ENCODE data around the gene PTPRB. TPM values are rescaled to one million over a fixed set of nuclear protein-coding genes. Genes with fewer than 3 reads are reported as not detected.

PTPRB gene
- total and polyA plus RNA-seq, 12 donors = 8.0 to 46.3 (median 28.4) TPM

DNA sequence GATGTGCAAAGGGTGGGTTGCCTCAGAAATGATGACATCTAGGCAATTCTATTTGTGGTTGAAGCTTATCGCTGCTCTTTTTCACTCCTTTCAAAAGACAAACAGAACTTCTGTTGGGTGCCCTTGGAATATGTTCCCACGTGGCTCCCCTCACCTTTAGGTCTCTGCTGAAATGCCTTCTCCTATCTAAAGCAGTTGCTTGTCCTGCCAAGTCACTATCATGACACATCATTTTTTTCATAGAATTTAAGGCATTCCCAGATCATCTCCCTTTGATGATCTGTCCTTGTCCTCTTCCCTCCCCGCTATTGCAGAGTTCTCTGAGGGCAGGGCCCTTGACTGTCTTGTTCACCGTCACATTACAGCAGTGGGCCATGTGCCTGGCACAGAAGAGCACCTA, 75.7 kb downstream of the PTPRB start:
- H3K9me3 ChIP-seq (replicated peaks in 1 of 3) = no peaks in the 10 kb centered on the region
- H3K27ac ChIP-seq = no peak overlapping the region
- H3K36me3 ChIP-seq (replicated peaks in 1 of 2) = no peaks in the 10 kb centered on the region
- no peak overlapping the region for H3K4me3 ChIP-seq
- TF ChIP-seq, protein P1, sequence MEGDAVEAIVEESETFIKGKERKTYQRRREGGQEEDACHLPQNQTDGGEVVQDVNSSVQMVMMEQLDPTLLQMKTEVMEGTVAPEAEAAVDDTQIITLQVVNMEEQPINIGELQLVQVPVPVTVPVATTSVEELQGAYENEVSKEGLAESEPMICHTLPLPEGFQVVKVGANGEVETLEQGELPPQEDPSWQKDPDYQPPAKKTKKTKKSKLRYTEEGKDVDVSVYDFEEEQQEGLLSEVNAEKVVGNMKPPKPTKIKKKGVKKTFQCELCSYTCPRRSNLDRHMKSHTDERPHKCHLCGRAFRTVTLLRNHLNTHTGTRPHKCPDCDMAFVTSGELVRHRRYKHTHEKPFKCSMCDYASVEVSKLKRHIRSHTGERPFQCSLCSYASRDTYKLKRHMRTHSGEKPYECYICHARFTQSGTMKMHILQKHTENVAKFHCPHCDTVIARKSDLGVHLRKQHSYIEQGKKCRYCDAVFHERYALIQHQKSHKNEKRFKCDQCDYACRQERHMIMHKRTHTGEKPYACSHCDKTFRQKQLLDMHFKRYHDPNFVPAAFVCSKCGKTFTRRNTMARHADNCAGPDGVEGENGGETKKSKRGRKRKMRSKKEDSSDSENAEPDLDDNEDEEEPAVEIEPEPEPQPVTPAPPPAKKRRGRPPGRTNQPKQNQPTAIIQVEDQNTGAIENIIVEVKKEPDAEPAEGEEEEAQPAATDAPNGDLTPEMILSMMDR (IDR thresholded peaks at IDR 0.05) = no peak
- no peak for TF ChIP-seq POLR2A (IDR thresholded peaks at IDR 0.05)
- intact Hi-C loops (cut with DNase I) = no loop called here
- no peaks in the 10 kb centered on the region for H3K4me1 ChIP-seq (replicated peaks in 1 of 2)
- DNase-seq = peak in 6 of 7 donors; percentile 21 to 75 (median 36)
- no peaks in the 10 kb centered on the region for H3K27me3 ChIP-seq
- 38 to 51% (median 43%) methylated on average over 4 of the region's 4 CpGs for WGBS, 4 donors

DNA sequence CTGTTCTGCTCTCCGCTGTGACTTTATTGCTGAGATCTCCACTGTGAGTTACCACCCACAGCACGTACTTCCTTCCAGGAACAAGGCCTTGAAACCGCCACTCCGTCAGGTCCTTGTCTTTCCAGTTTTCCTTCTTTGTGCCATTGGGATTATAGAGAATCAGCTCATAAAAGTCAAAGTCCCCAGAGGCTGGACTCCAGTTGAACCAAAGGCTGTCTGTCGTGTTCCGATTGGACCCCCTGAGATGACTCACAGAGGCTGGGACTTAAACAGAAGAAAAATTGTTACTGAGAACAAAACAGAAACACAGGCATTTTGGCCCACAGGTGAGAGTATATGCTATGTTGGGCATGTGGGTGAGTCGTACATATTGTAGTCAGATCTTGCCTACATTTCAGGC, 76.6 kb downstream of the PTPRB start:
- DNase-seq = no peak
- H3K27me3 ChIP-seq = no peaks in the 10 kb centered on the region
- H3K4me3 ChIP-seq = no peak overlapping the region
- no peaks in the 10 kb centered on the region for H3K36me3 ChIP-seq (replicated peaks in 1 of 2)
- WGBS, 4 donors = 83 to 92% (median 91%) methylated on average over 7 of the region's 7 CpGs
- TF ChIP-seq, protein P1 (IDR thresholded peaks at IDR 0.05) = no peak
- TF ChIP-seq POLR2A (IDR thresholded peaks at IDR 0.05) = no peak
- intact Hi-C loops (cut with DNase I) = no loop called here
- no peak overlapping the region for H3K27ac ChIP-seq
- H3K4me1 ChIP-seq (replicated peaks in 1 of 2) = no peaks in the 10 kb centered on the region
- H3K9me3 ChIP-seq (replicated peaks in 1 of 3) = no peaks in the 10 kb centered on the region

DNA sequence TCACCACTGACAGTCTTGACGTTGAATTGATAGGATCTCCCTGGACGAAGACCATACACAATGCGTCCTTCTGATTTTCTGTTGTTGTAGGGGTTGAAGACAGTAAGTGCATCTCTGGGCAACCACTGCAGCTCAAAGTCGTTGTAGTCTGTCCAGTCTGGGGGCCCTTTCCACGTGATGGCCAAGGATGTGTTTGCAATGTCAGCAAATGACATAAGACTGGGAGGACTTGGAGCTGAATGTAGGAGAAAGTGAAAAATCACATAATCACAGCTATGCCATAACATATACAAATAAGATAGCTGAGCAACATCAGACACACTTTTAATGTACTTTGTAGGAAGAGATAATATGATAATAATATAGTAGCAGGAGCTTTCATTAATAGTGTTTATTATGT, 77.8 kb downstream of the PTPRB start:
- TF ChIP-seq, protein P1 (IDR thresholded peaks at IDR 0.05) = no peak
- TF ChIP-seq POLR2A (IDR thresholded peaks at IDR 0.05) = no peak
- Histone ChIP-seq H3K36me3 (replicated peaks in 1 of 2) (no peaks in the 10 kb centered on the region), H3K4me1 (replicated peaks in 1 of 2) (no peaks in the 10 kb centered on the region), H3K27me3 (no peaks in the 10 kb centered on the region), H3K27ac (no peak overlapping the region), H3K9me3 (replicated peaks in 1 of 3) (no peaks in the 10 kb centered on the region), H3K4me3 (no peak overlapping the region)
- intact Hi-C loops (cut with DNase I) = no loop called here
- 74 to 87% (median 79%) methylated on average over 5 of the region's 5 CpGs for WGBS, 4 donors
- no peak for DNase-seq

DNA sequence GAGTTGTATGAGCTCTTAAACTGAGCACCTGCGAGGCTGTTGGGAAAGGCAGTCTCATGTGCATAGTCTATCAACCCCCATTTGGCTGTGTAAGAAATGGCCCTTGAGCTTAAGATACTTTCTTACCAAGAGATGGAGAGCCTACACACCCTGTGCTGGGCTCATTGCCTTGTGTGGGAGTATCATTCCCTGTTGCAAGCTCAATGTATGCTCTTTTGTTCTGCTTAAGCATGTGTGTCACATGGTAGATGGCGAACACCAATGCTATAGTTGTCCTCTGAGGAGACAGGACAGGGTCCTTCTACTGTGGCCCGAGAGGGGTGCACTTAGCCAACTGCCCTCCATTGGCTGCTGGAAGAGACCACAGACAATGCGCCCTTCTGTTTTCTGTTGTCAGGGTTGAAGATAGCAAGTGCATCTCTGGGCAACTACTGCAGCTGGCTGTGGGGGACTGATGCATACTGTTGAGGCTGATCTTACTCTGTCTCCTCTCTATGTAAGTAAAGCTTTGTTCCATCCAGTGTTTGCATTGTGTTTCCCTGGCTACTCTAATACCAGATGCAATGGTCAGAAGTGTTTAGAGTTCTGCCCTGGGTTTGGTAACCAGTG, 79.5 kb downstream of the PTPRB start:
- Histone ChIP-seq H3K9me3 (replicated peaks in 1 of 3) (no peaks in the 10 kb centered on the region), H3K4me1 (replicated peaks in 1 of 2) (no peaks in the 10 kb centered on the region), H3K27me3 (no peaks in the 10 kb centered on the region), H3K4me3 (no peak overlapping the region), H3K27ac (no peak overlapping the region), H3K36me3 (replicated peaks in 1 of 2) (no peaks in the 10 kb centered on the region)
- WGBS, 4 donors = 89 to 97% (median 91%) methylated on average over 4 of the region's 4 CpGs
- intact Hi-C loops (cut with DNase I) = no loop called here
- TF ChIP-seq, protein P1 (IDR thresholded peaks at IDR 0.05) = no peak
- TF ChIP-seq POLR2A (IDR thresholded peaks at IDR 0.05) = no peak
- DNase-seq = no peak

Measured in adrenal gland (tissue), 12 donors.